Dermis blood vessel endothelial cell (primary cell): ENCODE data around the gene PCSK5. TPM values are rescaled to one million over a fixed set of nuclear protein-coding genes. Genes with fewer than 3 reads are reported as not detected.
A peak's percentile ranks its signal among the peaks of the same experiment; 100 is the strongest.

Source experiments
- DNase-seq: peaks from one replicate; pipeline ENCODE4 v3.0.0; 2010
- total RNA-seq: library from RNA; depleted of rRNA; stranded (reverse); fragments of >200 nt; gene quantifications from 2 replicates; pipeline ENCODE4 v1.2.3, GENCODE V29; 2014

PCSK5 gene
- total RNA-seq, 1 donor from 2014 or later: 3.4 TPM

DNA sequence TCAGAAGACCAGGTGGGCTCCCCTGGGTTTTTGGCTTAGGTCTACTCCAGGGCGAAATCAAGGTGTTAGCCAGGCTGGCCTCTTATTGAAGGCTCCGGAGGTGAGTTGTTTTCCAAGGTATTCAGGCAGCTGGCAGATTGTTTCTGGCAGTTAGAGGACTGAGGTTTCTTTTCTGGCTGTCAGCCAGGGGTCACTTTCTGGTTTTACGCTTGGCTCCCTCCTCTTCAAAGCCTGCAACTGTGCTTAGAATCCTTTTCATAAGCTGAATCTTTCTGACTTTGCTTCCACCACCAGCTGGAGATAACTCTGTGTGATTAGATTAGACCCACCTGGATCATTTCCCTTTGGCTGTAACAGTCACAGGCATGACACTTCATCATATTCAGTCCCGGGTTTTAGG, 479.1 kb downstream of the PCSK5 start:
- peak; percentile 55 for DNase-seq

DNA sequence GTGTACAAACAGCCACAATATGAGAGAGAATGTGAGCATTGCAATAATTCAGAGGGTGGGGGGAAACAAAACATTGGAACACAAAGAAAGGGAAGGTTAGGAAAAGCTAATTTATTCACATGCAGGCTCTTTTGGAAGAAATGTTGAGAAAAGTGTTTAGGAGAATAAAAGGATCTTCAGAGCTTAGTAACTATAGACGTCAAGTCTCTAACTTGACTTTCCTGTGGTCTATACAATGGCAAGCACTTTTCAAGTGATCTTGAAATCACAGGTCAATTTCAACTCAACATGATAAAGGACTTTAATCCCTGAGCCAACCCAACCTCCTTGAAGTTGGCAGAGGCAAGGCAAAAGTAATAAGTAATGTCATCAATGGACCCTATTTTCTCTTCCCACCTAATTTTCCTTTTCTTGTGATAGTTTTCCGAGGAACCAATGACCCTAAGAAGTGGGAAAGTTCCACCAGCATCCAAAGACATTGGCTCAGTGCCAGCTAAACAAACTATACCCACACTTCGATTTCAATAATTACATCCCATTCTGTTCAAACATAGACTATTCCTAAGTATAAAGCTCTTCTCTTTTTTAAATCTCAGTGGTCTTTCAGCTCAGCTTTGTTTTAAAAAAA, 480.0 kb downstream of the PCSK5 start:
- DNase-seq: no peak

DNA sequence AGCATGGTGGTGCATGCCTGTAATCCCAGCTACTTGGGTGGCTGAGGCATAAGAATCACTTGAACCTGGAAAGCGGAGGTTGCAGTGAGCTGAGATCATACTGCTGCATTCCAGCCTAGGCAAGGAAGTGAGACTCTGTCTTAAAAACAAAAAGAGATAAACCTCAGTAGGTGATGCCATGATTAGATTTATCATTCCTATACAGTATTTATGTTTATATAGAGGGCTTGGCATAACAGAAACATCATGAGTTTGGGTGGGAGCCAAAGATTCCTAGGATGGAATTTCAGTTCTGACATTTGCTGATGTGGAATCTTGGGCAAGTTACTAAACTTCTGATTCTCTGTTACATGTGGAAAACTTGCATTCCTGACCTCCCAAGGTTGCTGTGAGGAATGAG, 481.4 kb downstream of the PCSK5 start:
- peak; percentile 46 for DNase-seq

DNA sequence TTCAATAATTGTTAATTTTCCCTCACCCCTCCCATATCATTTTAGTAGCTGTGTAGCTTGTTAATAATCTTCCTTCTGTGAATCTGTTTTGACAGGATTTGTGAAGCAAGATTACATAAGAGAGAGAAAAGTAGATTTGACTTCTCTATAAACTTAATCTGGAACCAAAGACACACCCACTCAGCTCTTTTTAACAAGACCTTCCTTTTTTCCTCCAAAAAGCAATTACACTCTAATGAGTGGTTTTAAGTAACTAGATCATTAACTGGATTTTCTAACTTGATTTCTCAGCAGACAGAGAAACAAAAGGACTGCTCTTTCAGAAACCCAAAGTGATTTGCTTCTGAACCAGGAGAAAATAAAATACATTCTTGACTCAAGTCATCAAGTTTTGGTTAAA, 481.9 kb downstream of the PCSK5 start:
- no peak for DNase-seq

DNA sequence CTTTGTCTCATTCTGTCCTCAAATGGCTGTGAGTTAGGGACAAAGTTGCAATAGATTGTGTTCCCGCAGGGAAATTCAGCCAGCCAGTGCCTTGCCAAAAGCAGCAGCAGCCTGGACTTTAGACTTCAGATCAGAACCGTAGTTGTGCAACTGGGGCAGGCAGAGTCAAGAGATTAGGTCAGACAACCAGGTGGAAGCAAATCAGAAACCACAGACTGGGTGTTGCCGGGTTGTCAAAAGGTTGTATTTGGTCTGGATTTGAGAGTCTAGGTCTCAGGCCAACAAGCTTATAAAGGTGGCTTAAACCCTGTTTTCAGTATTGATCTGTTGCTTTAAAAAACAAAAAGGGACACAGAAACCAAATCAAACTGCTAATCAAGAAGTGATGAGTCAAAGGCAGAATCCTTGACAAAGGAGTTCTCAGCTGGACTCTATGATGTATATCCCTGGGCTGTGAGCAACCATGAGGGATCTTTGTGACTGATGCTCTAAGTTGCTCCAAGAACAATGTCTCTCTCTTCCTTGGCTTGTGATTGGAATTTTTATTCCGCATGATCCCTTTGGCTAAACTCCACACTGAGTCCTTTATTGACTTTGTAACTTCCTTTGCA, 482.8 kb downstream of the PCSK5 start:
- peak; percentile 40 for DNase-seq

DNA sequence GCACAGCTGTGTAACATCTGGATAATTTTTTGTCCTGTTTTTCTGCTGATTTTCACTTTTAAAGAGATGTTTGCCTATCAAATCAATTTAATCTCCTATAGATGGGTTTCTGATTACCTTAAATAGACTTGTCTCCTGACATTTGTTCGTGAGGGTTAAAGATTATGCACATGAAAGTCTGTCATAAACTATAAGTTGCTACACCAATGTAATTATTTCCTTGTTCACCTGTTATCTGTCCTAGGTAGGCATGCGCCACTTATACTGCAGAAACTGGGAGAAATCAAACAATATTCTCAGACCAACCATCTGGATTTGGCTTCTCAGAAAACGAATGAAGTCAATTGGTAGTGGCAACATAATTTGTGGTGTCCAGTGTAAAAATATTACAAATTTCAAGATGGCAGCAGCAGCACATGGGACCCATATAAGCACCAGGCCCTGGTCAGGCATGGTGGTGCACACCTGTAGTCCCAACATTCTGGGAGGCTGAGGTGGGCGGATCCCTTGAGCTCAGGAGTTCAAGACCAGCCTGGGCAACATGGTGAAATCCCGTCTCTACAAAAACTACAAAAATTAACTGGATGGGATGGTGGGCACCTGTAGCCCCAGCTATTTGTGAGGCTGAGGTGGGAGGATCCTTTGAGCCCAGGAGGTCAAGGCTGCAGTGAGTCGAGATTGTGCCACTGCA, 483.5 kb downstream of the PCSK5 start:
- DNase-seq: no peak

DNA sequence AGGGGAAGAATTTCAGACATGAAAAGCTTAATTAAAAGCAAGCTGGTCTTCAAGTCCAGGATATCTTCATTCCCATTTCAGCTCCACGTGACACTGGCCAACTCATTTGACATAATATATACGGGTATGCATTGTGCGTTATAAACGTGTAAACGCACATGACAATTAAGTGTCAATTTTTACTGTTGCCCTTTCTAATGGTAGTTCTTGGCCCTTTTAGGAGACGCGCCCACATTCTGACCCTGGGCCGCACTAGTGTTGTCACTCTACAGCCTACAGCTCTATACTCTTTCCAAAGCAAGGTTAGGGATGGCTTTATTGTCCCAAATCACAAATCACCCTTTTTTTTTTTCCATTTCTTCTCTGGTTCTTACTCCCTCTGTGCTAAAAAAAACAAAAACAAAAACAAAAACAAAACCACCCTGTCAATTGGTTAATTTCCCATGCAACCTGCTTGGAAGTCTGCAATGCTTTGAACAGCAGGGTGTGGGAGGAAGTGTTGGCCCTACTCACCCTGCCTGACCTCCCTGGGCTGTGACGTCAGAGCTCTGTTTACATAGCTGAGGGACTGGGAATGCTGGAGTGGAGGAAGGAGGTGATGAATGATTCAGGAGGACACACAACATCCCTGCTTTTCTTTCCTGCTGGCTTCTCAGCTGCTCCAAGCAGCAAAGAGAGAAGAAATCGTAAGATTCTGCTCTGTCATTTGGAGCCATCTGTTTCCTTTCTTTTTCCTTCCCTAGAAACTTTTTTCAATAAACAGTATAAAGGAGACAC, 484.5 kb downstream of the PCSK5 start:
- peak; percentile 93 for DNase-seq

DNA sequence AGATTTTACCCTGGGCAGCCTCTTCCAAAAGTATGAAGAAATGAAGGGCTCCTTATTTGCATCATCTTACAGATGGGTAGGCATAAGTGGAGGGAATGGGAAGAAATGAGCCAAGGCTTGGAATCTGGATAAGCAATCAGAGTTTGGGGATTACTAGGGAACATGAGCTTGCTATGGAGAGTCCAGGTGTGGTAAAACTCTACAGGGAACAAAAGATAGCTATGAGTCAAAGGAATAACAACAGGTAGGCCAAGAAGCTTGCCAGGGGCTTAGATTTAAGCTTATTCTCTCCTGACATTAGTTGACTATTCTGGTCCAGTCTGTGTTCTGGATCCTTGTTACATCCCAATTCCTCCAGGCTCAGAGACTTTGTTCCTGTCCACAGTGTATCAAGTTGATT, 487.3 kb downstream of the PCSK5 start:
- DNase-seq: no peak

DNA sequence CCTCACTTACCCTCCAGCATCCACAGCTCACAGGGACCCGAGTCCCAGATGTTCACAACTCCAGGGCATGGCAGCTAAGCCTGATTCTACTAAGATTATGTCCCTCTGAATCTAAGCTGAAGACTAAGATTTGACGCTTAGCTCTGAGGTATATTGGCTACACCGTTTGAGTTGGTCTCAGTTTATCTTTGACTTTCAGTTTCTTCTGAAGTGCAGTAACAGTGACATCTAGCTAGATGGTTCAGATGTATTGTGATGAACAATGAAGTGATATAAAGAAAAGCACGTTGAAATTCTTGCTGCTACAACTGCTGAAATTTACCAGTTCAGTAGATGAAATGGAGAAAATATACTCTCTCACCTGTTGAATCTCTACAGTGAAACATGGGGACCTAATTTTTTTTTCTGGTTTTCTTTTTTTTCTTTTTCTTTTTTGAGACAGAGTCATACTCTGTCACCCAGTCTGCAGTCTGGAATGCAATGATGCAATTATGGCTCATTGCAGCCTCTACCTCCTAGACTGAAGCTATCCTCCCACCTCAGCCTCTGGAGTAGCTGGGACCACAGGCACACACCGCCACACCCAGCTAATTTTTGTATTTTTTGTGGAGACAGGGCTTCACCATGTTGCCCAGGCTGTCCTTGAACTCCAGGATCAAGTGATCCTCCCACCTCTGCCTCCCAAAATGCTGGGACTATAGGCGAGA, 488.0 kb downstream of the PCSK5 start:
- DNase-seq: no peak

DNA sequence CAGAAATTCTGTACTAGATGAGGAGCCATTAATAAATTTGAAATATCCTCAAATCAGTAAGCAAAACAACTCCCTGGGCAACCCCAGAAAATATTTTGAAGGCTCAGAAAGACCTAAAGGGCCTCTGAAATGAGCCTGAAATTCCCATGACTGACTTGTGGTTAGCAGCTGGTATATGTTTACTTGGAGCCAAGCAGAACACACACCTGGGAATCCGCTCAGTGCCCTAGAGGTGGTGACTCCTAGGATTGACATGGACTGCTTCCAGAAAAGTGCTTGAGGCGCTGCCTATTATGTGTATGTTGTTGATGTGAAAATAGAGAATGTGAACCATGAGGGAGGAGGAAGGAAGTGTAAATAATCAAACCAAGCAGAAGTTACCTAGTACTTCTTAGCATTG, 489.0 kb downstream of the PCSK5 start:
- DNase-seq: peak; percentile 53

DNA sequence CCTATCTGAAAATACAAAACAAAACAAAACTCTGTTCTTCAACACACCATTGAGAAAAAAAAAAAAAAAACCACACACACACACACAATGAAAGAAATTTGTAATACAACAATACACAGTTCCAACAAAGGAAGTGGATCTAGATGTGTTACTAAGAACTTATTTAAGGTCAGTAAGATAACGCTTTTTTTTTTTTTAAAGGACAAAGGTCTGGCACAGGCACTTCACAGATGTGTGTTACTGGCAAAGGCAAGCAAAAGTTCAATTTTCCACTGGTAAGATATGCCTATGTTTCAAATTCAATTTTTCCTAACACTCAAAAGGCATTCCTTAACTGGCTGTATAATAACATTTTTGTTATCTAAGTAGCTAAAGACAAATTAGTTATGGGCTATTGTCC, 500.2 kb downstream of the PCSK5 start:
- peak; percentile 74 for DNase-seq

DNA sequence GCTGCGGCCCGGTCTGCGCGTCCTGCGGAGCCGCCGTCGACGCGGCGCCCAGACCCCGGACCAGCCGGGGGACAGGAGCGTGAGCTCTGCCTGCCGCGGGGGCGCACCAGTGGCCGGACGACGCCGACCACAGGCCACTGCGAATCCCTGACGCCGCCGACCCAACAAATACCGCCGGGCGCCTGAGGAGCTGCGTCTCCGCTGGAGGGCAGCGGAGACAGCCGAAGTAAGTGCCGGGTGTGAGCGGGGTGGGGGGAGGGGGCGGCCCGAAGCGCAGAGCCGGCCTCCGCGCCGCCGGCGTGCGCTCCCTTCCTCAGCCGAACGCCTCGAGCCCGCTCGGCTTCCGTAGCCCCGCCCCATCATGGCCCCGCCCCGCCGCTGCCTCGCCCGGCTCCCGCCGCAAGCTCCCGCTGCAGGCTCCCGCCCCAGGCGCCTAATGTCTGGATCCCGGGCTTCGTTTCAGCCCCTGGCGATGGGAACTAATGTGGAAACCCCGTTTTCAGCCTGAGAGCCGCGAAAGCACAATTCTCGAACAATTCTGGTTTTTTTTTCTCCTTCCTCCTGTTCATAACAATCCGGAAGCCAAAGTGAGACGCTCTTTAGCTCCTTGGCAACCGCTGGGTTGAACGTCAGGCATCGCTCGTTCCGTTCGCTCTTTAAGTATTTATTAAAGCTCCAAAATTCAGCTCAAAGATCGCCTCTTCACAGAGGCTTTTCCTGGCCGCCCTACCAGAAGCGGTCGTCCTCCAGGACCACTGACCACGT, 503.9 kb downstream of the PCSK5 start, which contains the start of gene RFK:
Gene RFK (minus strand): TSS at position 232 of the 765 bp plus-strand sequence. CDS start 255 bp downstream, outside the sequence.
- peak; percentile 97 for DNase-seq

DNA sequence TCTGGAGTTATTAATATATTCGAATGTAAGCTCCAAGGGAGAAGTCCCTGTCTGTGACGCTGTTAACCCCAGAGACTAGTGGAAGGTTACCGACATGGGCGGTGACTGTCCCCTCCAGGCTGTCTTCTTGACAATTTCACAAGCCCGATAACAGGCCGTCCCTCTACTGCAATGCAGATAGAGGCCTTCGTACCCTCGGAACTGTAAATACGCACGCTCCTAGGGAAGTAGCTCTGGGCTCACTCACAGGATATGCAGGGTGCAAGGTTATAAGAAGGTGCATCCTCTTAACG, 504.4 kb downstream of the PCSK5 start:
- DNase-seq: peak; percentile 60

DNA sequence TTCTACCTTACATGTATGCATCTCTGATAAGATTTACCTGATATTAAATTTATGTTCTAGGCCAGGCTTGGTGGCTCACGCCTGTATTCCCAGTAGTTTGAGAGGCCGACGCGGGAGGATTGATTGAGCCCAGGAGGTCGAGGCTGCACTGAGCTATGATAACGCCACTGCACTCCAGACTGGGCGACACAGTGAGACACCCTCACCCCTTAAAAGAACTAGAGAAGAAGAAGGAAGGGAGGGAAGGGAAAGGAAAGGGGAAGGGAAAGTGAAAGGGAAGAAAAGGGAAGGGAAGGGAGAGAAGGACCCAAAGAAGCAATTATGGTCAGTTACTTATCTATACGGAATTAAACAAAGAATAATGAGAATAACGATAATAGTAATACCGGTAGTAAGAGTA, 504.9 kb downstream of the PCSK5 start:
- DNase-seq: no peak

DNA sequence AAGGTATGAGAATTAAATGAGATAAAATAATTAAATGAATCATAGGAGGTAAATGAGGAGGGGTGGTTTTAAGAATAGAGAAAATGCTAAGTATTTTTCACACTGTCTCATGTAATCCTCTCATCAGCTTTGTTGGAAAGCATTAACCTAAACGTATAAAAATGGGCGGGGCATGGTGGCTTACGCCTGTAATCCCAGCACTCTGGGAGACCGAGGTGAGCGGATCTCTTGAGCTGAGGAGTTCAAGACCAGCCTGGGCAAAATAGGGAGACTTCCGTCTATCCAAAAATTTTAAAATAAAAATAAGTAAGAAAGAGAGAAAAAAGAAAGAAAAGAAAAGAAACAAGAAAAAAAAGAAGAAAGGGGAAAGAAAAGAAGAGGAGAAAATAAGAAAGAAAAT, 505.7 kb downstream of the PCSK5 start:
- no peak for DNase-seq

DNA sequence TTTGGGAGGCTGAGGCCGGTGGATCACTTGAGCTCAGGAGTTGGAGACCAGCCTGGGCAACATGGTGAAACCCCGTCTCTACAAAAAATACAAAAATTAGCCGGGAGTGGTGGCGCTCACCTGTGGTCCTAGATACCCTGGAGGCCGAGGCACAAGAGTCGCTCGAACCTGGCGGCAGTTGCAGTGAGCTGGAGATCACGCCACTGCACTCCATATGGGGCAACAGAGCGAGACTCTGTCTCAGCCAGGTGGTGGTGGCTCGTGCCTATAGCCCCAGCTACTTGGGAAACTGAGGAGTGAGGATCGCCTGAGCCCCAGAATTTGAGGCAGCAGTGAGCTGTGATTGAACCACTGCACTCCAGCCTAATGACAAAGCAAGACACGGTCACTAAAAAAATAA, 506.1 kb downstream of the PCSK5 start:
- no peak for DNase-seq

DNA sequence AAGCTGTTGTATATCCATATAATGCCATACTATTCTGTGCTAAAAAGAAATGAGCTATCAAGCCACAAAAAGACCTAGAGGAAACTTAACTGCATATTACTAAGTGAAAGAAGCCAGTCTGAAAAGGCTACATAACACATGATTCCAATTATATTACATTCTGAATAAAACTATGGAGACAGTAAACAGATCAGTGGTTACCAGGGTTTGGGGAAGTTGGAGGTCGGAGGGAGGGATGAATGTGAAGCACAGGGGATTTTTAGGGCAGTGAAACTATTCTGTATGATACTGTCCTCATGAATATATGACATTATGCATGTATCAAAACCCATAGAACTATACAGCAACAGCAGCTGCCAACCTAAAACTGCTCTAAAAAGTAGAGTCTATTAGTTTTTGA, 509.4 kb downstream of the PCSK5 start:
- DNase-seq: no peak

DNA sequence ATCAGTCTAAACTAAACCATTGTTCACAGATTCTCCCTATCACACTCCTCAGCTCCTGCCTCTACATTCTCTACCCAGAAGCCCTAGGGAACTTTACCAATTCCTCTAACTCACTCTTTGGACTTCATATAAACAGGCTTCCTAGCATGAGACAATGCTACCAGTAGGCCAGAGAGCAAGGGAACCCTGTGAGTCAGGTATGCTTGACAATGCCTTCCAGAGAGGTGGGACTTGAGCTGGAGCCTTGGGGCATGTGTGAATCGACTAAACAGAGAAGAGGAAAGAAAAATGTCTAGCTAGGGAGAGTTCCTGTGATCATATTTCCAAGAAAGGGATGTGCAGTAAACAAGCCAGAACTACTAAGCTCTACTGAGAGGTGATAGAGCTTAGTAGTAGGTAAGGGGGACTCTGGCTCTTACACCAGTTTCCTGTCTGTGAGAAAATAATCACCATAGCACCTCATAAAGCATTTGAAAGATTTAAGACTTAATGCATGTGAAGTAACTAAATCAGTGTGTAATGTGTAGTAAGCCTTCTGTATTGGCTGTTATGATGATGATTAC, 510.1 kb downstream of the PCSK5 start:
- DNase-seq: no peak

DNA sequence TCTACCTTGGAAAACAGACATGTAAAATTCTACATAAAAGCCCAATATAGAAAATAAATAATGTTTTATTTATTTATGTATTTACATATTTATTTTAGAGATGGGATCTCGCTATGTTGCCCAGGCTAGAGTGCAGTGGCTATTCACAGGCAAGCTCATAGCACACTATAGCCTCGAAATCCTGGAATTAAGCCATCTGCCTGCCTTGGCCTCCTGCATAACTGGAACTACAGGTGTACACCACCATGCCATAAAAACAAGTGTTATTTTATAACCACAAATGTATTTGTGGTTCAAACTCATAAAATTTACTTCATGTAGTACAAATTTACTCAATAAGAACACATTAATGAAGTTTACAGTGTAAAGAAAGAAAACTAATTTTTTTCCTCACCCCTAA, 510.7 kb downstream of the PCSK5 start:
- no peak for DNase-seq

DNA sequence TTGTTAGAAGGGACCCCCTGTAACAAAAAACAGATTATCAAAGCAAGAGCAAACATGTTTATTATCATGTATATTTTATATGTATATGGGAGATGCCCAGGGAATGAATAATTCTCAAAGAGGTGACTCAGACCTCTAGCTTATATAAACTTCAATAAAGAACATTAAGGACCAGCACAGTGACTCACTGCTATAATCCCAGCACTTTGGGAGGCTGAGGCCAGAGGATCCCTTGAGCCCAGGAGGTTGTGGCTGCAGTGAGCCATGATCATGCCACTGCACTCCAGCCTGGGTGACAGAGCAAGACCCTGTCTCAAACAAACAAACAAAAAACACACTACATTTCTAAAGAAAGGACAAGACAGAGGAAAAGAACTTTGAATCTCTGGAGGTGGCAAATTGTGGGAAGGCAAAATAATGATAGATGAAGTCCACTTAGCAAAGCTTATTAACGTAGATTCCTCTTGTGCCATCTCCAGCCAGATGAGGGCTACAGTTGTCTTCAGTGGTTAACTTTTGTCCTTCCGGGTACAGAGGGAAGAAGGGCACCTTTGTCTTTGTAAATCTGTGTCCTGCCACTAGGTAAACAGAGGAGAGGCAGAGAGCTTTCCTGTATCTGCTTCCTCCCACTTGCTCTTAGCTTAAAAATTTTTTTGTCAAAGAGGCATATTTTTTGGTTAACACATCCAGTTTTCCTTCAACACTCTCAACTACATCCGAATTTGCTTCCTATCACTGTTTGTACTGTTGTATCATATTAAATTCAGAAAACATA, 511.3 kb downstream of the PCSK5 start:
- no peak for DNase-seq

DNA sequence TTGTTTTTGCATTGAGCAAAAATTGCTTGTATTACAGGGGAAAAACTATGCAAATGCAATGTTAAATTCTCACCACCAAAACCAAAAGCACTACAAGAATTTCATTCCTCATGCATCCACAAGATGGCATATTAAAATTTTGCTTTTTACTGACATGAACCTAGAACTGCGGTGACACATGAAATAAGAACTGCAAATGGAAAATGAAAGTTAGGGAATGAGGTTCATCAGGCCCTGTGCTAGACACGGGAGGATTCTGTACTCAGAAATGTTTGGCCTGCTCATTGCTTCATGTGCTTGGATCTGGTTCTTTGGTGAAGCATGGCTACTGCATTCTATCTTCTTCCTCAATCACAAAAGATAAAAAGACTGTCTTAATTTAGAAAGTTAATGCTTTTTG, 512.9 kb downstream of the PCSK5 start:
- DNase-seq: peak; percentile 80
